Right kidney (tissue), 1 donor: Measurements from ENCODE around the gene ACADSB.

Source experiments
- DNase-seq: peaks from one replicate; pipeline ENCODE4 v3.0.0-alpha.2; 2016

ACADSB gene

GRCh38 chr10:123097039-123097438 is 88.2 kb downstream of the ACADSB start:
- DNase-seq: no peak

DNA sequence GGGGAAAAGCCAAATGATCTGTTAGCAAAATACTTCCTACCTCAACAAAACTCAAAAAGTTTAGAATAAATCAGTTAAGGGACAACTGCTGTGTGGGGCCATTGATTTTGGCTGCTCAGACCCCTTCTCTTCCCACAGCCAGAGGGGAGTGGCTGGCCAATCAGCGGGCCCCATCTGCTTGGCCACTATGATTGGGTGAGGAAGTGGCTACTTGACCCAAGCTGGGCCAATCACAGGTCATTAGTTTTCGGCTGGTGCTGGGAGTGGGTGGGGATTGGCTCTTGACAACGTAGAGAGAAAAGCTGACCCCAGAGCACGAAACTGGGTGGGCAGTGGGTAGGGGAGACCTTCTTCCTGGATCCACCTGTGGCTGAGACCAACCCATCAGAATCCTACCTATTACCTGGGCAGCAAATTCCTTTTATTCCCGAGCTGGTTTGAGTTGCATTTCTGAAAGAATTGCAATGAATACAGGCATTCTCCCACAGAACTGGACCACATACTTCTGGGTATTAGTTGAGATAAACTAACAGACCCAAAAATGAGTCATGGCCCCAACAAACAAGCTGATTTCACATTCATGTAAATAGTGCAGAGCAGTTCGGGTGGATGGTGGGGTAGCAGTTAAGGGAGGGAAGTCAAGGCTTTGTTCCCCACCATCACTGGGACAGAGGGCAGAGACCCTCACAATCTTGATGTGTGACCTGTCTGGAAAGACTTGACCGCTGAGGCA is 91.4 kb downstream of the ACADSB start:
- no peak for DNase-seq

DNA sequence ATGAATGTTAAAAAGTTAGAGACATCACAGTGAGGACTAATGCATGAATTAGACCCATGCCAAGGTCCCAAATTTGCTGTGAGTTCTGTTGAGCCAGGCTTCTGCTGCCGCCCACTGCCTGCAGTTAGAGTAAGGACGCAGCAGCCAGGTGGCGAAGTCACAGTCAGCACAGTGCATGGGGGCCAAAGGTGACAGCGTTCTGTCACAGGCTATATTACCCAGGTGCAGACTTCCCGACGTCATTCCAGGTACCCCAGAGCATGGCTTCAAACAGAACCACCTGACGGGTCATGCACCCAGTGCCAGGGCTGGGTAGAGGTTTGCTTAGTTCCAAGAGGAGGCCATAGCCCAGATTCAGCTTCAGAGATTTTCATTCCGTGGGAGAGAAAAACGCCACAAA is 93.1 kb downstream of the ACADSB start:
- no peak for DNase-seq

DNA sequence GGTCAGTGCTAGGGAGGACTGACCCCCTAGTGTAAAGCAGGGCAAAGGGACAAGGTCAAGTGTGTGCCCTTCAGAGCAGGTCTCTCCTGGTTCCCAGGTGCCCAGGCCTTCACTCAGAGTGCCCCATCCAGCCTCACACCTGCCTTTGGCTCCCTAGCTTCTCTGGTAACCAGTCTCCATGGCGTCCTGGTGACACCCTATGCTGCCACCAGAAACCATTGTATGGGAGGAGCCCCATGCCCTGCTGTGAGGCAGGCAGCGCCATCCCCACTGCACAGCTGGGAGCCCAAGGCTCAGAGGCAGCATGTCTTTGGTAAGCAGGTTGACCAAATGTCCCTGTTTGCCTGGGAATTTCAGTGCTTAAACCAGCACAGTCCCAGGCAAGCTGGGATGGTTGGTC is 93.9 kb downstream of the ACADSB start:
- no peak for DNase-seq

- no peak for DNase-seq
Measured at GRCh38 chr10:123103944-123104343, 95.1 kb downstream of the ACADSB start.
